H54 (cell line): ENCODE measurements around the gene ZNF689.

Experiments
- DNase-seq: peaks from one replicate; pipeline ENCODE4 v3.0.0; 2011; ENCODE audit warnings: low spot score, mixed read lengths; ENCODE audit not compliant: insufficient read length
- FAIRE-seq: peaks from 3 replicates; lab custom pipeline; 2011; peaks lifted over from hg19 to GRCh38; lab: Jason Lieb, UNC
- POLR2A ChIP-seq: IDR thresholded peaks from 2 replicates; pipeline ENCODE4 v1.6.1; 2011; ENCODE audit warnings: low read depth, mild to moderate bottlenecking, low read length

The ZNF689 gene

DNA sequence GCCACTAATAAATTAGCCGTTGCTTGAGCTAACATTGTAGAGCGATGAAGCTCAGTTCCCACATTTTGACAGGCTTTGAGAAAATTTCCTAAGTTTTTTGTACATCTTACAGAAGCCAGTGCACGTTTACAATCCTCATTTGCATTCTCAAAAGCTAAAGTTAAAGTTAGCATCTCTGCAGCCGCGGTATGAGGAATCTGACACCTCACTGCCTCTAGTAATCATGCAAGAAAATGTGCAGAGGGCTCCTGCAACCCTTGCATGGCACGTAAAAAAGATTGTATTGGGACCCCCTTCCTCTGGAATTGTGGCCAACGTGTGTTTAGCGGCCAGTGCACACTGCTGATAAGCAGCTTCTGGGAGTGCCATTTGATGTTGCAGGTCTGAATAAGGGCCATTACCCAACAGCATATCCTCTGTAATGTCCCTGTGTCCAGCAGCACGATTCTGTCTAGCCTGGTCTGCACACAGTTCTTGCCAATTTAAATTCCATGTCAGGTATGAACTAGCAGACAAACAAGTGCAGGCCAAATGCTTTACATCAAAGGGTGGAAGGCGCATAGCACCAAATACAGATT, 12.4 kb upstream of the ZNF689 start:
- TF ChIP-seq POLR2A: no peak
- DNase-seq (no peak), FAIRE-seq (no peak)

DNA sequence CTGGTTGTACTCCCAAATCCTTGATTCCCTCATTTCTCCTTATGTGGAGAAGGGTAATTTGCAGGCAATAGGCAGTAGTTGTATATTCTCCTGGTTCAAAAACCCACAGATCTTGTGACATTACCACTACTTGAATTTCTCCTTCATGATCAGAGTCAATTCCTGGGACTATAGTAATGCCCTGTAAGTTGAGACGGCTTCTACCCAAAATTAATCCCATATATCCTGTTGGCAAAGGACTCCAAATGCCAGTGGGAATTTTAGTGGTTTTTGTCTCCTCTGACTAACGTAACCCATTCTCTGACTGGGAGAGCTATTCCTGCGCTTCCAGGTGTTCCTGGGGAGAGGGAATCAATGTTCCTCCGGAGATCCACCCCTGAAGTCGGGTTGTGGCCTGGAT, 11.6 kb upstream of the ZNF689 start:
- no peak for FAIRE-seq

DNA sequence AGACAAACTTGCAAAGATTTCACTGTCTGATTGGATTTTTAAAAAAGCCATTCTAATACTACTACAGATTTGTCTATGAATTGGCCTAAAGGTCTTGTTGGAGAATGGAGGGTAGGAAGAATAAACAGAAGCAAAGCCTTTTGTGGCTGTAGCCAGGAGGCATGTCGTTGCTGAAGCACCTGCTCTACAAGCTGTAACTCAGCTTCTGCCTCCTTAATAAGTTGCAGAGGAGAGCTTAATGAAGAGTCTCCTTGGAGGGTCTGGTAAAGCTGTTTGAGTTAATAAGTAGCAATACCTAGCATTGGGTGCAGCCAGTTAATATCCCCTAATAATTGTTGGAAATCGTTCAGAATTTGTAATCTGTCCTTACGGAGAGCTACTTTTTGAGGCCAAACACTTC, 10.0 kb upstream of the ZNF689 start:
- DNase-seq (no peak), FAIRE-seq (no peak)
- TF ChIP-seq POLR2A: no peak

More for the DNA sequence above, 11.6 kb upstream of the ZNF689 start:
- no peak for TF ChIP-seq POLR2A
- no peak for DNase-seq

DNA sequence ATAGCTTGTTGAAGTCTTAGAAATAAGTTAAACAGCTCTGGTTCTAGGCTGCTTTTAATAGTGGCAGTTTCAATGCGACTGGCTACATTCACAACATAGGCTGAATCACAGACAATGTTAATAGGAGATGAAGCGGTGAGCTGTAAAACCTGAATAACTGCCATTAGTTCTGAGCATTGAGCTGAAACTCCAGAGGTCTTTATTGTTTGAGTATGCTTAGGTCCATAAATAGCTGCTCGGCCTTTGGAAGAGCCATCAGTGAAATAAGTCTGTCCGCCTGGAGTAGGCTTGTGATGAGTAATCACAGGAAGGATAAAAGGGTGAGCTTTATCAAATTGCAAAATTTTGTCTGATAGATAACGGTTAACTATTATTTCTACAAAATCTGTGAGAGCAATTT, 9.4 kb upstream of the ZNF689 start:
- no peak for TF ChIP-seq POLR2A
- FAIRE-seq: no peak

DNA sequence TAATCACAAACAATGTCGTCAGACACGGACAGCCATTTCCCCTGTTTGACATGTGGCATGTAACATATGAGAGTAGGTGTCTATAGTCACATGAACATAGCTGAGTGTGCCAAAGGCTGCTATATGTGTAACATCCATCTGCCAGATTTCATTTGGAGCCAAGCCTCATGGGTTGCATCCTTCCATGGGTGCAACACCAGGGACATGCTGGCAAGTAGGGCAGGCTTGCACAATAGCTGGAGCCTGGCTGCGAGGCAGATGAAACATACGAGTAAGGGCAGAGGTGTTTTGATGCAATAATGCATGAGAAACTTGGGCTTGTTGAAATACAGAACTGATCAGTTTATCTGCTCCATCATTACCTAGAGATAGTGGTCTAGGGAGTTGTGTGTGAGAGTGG, 9.0 kb upstream of the ZNF689 start:
- DNase-seq (no peak), FAIRE-seq (no peak)
- TF ChIP-seq POLR2A: no peak

More for the DNA sequence above, 9.4 kb upstream of the ZNF689 start:
- DNase-seq: no peak

DNA sequence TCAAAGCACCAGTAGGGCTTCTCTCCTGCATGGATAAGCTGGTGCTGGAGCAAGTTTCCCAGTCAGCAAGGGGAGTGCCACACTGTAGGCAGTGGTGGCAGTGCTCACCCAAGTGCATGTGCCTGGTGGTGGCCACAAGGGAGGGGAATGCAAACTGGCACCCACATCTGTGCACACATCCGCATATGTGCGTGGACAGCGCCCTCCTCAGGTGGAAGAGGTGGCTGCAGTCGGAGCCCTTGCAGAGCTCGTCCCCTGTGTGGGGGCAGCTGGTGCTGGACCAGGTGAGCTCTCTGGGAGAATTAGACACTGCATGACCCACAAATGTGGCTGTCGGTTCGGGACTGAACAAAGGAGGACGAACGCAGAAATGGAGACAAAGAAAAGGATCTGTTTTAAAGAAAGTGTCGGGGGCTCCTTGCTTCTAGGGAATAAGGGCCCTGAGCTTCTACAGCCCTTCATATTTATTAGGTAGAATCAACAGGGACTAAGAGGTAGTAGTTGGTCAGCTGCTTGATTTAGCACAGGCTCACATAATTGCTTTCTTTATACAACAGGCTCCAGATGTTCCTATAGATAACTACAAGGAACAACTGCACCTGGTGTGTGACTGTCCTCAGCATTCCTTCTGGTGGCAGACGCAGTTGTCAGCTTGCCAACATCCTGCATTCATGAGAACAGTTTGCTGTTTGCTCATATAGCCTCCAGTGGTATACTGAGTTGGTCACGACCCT, 5.3 kb upstream of the ZNF689 start:
- FAIRE-seq (no peak), DNase-seq (no peak)
- no peak for TF ChIP-seq POLR2A

DNA sequence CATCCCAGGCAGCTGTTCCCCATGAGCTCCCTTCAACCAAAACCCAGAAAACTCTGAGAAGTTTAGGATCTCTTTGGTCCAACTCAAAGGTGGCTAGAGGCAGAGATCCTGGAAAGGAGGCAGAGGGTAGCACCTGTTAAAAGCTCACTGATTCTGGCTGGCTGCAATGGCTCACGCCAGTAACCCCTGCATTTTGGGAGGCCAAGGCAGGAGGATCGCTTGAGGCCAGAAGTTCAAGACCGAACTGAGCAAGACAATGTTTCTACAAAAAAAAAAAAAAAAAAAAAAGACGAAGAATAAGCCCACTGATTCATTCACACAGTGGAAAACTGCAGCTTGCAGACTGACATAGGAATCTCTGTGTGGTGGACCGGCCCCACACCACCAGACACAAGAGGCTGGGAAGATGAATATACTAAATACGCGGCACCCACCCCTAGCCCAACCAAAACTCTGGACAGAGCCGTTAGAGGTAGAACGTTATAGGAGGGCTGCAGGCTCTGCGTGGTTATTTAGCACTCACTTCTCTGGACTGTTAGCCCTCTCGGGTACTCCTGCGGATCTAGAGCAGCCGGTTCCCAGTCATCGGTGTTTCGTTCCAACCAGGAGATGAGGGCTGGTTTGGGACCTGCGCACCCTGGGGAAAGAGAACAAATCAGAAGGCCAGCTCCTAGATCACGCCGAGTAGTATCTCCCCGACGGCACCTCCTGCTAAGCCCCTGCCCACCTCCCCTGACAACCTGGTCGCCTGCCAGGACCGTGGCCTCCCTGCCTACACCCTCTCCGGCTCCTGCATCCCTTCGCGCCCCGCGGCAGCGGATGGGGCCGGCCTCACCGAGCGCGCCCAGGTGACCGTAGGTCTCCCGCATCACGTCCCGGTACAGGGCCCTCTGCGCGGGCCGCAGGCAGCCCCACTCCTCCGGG, 925 bp downstream of the ZNF689 start:
- FAIRE-seq (no peak), DNase-seq (no peak)
- TF ChIP-seq POLR2A: no peak; the same call in 1 of the 2 replicates

DNA sequence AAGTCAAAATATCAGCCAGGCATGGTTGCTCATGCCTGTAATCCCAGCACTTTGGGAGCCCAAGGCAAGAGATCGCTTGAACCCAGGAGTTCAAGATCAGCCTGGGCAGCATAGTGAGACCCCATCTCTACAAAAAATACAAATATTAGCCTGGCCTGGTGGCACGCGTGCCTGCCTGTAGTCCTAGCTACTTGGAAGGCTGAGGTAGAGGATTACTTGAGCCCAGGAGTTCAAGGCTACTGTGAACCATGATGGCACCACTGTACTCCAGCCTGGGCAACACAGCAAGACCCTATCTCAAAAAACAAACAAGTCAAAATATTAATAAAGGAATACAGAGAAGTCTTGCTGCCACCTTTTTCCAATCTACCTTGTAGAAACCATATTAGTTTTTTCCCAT, 4.2 kb downstream of the ZNF689 start:
- DNase-seq (no peak), FAIRE-seq (no peak)
- TF ChIP-seq POLR2A: no peak

DNA sequence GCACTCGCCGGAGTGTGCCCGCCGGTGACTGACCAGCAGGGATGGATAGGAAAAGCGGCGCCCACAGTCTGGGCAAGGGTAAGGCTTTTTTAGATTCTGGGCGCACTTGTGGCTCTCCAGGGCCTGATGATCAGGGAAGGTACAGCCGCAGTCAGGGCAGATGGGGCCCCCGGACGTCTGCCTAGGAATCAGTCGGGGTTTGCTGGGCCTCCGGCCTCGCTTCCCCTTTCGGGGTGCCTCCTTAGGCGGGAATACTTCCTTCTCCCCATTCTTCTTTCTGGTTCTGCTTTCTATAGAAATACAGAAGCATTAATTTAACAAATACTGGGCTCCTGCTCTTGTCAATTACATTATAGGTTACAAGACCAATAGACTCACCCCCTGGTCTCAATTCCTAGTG, 5.0 kb downstream of the ZNF689 start:
- FAIRE-seq (no peak), DNase-seq (no peak)
- no peak for TF ChIP-seq POLR2A

DNA sequence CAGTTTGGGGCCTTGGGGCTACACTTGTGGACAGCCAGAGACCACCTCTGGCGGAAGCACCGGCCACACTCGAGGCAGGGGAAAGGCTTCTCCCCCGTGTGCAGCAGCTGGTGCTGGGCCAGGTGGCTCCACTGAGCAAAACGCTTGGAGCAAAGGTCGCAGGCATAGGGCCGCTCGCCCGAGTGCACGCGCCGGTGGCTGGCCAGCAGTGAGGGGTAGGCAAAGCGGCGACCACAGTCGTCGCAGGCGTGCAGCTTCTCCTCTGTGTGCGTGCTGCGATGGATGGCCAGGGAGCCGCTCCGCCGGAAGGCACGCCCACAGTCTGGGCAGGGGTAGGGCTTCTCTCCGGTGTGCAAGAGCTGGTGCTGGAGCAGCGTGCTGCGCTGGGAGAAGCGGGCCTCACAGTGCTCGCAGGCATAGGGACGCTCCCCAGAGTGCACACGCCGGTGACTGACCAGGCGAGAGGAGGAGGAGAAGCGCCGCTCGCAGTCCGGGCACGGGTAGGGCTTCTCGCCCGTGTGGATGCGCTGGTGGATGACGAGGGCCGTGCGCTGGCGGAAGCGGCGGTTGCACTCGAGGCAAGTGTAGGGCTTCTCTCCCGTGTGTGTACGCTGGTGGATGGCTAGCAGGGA, 5.8 kb downstream of the ZNF689 start:
- no peak for DNase-seq
- TF ChIP-seq POLR2A: no peak
- FAIRE-seq: no peak

DNA sequence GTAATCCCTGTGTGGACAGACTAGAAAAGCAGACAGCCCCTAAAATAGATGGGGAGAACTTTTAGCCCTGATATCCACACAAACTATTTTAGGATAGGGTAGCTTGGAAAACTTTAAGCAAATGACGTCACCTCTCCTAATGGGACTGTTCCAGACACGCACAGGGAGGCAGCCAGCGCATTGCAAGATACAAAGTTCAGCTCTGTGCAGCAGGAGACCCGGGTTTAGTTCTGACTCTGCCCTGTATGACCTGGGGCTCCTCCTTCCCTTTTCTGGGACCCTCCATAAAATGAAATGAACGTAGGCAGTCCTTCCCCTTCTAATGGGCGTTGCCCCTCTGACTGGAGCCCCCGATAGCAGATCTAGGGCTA, 6.3 kb downstream of the ZNF689 start:
- TF ChIP-seq POLR2A: no peak
- DNase-seq: no peak
- no peak for FAIRE-seq

DNA sequence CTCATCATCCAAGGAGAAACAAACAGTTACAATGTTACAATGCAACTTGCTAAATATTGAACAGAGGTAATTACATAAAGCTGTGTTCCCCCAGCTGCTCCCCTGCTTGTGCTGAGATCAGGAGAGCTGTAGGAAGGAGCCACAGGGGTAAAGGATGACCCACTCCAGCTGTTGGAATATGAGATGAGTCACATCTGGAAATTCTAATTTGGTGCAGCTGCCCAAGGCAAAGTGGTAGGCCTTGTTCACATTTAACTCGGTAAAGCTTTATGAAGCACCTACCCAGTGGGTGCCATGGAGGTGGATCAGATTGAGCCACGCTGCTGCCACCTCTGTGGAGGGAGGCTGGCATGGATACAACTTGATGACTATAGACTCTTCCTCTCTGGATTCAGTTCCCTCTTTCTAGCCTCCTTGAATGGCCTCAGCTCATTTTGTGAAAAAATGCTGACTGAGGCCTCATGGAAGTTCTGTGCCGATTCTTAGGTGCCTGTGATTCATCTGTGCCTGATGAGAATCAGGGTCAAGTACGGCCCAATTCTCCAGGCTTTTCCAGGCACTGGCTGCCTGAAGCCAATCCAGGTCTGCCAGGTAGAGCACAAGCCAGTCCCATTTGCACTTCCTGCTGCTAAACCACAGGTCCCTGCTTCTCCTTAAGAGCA, 7.4 kb downstream of the ZNF689 start:
- no peak for FAIRE-seq
- DNase-seq: no peak
- no peak for TF ChIP-seq POLR2A

DNA sequence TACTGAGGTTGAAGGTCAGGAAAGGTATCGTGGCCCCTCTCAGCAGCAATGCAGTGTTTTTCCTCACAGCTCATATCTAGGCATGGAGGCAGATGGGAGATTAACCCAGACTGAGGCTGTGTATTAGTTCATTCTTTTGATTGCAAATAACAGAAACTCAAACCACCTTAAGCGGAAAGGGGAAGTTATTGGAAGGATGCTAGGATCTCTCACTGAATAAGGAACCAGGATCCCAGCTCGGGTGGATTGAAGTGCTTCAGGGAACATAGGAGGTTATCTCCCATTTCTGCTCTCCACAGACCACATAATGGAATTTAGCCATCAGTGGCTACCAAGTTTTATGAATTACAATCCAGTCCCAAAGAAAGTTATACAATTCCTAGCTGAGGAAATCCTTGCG, 8.2 kb downstream of the ZNF689 start:
- no peak for TF ChIP-seq POLR2A
- FAIRE-seq (no peak), DNase-seq (no peak)
